ENCODE data around the gene CLIC6.
"Not testable (repeated sequence)": the region's sequence is repeated elsewhere in the genome, so short reads cannot be mapped to it uniquely, and the experiment has no call there.

GRCh38 chr21:34718529-34718928, 49.7 kb downstream of the CLIC6 start:
- not testable (repeated sequence) for TF ChIP-seq POLR2A, CTCF (IDR thresholded peaks at IDR 0.05)

Data from testis (tissue), 2 donors.